Measurements from ENCODE around the gene DUSP15.
"Not testable (repeated sequence)": the region's sequence is repeated elsewhere in the genome, so short reads cannot be mapped to it uniquely, and the experiment has no call there.

Gene DUSP15

DNA sequence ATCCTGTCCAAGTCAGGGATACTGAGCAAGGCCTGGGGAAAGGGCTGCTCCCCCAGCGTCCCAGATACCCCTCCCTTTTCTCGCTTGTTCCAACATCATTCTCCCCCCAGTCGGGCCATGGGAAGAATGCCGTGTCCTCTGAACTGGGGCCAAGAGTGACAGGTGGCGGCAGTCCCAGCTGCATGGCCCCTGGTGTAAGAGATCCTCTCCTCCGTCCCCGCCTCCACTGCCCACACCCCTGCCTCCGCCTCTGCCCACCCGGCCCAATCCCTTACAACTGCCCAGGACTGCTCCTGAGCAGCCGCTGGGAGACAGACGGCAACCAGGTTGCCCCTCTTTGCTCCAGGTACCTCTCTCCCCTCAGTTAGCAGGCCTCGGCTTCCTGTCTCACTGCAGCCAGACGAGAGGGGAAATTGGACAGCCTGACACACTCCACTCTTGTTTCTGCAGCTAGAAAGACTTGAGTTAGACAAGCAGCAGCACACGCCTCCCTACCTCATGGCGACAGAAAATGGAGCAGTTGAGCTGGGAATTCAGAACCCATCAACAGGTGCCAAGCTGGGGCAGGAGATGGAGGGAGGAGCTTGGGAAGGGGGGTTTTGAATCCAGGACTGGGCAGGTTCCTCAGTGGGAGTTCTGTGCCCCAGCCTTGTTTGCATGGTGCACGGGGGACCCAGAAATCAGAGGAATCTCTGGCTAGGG is 51.1 kb downstream of the DUSP15 start, which contains the start of gene MYLK2:
Gene MYLK2 (plus strand): TSS at position 274 of the 702 bp plus-strand sequence. CDS start 225 bp downstream, at position 499.
- no peak for FAIRE-seq

- FAIRE-seq = no peak
Measured at GRCh38 chr20:31818376-31818908, 51.9 kb downstream of the DUSP15 start.

DNA sequence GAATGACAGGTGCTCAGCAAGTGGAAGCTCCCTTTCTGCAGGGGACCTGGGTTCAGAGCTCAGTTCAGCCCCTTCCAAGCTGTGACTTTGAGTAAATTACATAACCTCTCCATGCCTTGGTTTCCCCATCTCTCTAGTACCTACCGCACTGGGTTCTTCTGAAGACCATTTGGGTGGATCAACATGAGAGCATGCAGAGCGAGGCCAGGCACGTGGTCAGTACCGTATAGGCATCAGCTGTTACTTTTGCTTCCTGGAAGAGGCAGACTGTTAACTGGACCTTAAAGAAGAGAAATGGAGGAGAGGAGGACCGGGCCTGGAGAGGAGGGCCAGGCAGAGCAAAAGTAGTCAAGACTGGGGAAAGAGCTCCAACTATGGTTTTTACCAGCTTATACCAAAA is 52.9 kb downstream of the DUSP15 start:
- FAIRE-seq = no peak

- no peak for FAIRE-seq
Measured at GRCh38 chr20:31816221-31816620, 54.1 kb downstream of the DUSP15 start.

DNA sequence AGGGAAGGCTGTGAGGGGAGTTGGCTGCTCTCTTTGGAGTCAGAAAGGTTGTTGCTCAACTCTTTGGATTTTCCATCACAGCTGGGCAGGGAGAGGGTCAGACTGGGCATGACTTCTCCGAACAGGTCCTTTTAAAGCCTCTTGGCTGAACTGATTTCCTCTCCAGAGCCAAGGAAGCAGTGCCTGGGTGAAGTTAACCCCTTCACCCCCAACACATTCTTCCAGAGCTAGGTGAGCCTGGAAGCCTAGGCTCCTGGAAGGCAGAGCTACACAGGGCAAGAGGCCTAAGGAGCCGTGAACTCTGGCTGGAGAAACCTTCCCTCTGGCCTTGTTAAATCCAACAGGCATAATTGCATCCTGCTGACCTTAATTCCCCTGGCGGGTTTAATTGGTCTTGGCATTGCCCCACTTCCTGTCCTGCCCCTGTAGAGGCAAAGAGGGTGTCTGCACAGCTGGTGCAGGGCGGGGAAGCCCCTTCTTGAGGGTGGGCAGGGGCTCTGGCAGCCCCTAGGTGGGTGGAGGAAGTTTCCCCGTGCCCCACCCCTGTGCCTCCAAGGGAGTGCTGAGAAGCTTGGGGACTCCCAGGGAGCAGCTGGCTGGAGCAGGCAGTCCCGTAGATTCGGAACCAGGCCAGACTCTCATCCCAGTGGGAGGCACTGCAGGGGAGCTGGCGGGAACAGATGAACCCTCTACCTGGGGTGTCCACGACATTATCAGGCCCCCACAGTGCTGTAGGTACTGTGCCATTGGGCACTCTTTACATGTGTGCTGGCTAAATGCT is 54.7 kb downstream of the DUSP15 start:
- FAIRE-seq = no peak

DNA sequence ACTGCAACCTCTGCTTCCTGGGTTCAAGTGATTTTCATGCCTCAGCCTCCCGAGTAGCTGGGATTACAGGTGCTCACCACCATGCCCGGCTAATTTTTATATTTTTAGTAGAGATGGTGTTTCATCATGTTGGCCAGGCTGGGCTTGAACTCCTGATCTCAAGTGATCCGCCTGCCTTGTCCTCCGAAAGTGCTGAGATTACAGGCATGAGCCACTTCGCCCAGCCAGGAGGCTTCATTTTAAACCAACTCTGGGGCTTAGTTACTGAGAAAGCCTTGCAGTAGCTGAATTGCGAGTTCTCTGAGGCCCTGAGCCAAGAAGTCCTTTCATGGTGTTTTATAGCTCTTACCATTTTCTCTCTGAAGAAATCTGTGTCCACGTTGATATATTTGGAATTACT is 56.2 kb downstream of the DUSP15 start:
- FAIRE-seq = not testable (repeated sequence)

GRCh38 chr20:31813611-31814010 is 56.7 kb downstream of the DUSP15 start:
- FAIRE-seq = no peak

DNA sequence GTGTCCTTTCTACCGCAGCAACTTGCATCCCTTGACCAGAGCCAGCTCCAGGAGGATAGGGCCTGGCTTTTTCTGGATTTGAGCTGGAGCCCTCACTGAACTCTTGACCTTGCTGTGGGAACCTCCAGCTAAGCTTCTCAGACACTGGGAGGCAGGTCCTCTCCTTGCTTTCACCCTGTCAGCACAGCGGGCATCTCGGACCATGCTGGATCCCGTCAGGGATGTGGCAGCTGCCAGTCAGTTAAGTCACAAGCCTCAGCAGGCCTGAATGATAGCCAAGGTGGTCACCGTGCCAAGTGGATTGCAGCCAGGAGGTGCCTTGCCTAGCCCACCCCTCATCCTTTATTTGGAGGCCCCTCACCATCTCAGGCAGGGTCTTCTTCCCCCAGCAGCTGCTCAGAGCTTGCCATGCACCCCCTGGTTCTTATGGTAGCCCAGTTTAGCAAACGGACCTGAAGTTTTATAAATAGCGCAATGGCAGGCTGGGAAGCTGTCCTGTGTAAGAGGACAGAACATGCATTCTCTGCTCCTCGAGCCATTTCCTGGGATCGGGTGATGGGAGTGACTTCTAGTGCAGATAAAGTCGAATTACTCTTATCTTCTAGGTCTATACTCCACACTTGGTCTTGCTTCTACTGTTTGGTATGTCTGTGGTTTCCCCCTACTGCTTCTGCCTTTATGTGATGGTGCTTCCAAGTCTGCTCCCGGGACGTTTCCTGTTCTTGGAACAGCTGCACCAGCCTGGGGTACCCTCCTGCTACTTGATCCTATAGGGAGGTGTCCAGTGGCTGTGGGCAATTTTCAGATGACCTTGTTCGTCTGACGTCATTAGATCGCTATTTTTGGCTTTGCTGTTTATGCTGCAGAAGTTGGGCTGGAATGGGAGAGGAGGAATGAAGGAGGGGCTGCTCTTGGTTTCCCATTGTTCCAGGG is 58.3 kb downstream of the DUSP15 start:
- FAIRE-seq = no peak

- FAIRE-seq = no peak
Measured at GRCh38 chr20:31811198-31811597, 59.1 kb downstream of the DUSP15 start.

All from A204.1 (cell line).